HS-5 (cell line): ENCODE results near the gene CMSS1.

Experiments
- DNase-seq: peaks from one replicate; pipeline ENCODE4 v3.0.0-alpha.2; 2012; ENCODE audit warnings: low read depth

The CMSS1 gene

GRCh38 chr3:100179692-100180349, 362.2 kb downstream of the CMSS1 start:
- no peak for DNase-seq

- DNase-seq = no peak
Observed at GRCh38 chr3:100183608-100184125, 366.0 kb downstream of the CMSS1 start.

GRCh38 chr3:100184948-100185570, 367.4 kb downstream of the CMSS1 start:
- DNase-seq = no peak

- DNase-seq = no peak
Observed at GRCh38 chr3:100185847-100186246, 368.2 kb downstream of the CMSS1 start.

- no peak for DNase-seq
Observed at GRCh38 chr3:100189444-100189964, 371.8 kb downstream of the CMSS1 start.

GRCh38 chr3:100195375-100195774, 377.7 kb downstream of the CMSS1 start:
- no peak for DNase-seq

GRCh38 chr3:100197876-100198275, 380.2 kb downstream of the CMSS1 start:
- no peak for DNase-seq

GRCh38 chr3:100198579-100199269, 381.1 kb downstream of the CMSS1 start:
- no peak for DNase-seq

- no peak for DNase-seq
Observed at GRCh38 chr3:100205171-100205570, 387.5 kb downstream of the CMSS1 start.

GRCh38 chr3:100206687-100207086, 389.0 kb downstream of the CMSS1 start:
- no peak for DNase-seq

- DNase-seq = no peak
Observed at GRCh38 chr3:100207886-100208285, 390.2 kb downstream of the CMSS1 start.

- no peak for DNase-seq
Observed at GRCh38 chr3:100209169-100209568, 391.5 kb downstream of the CMSS1 start.

- no peak for DNase-seq
Observed at GRCh38 chr3:100209948-100210771, 392.5 kb downstream of the CMSS1 start.

GRCh38 chr3:100210772-100211135, 393.1 kb downstream of the CMSS1 start:
- DNase-seq = no peak

GRCh38 chr3:100213891-100214573, 396.4 kb downstream of the CMSS1 start:
- no peak for DNase-seq

GRCh38 chr3:100214574-100214964, 396.9 kb downstream of the CMSS1 start:
- DNase-seq = no peak

- no peak for DNase-seq
Observed at GRCh38 chr3:100216713-100217112, 399.1 kb downstream of the CMSS1 start.

- DNase-seq = no peak
Observed at GRCh38 chr3:100221159-100221558, 403.5 kb downstream of the CMSS1 start.

- DNase-seq = no peak
Observed at GRCh38 chr3:100225193-100225592, 407.5 kb downstream of the CMSS1 start.

- DNase-seq = no peak
Observed at GRCh38 chr3:100225883-100226282, 408.2 kb downstream of the CMSS1 start.

- DNase-seq = peak; percentile 37
Observed at GRCh38 chr3:100226712-100227429, 409.2 kb downstream of the CMSS1 start.
